Lower leg skin (tissue), 3 donors: ENCODE data around the gene TP53I13.

Experiments used
- POLR2A ChIP-seq, 2 donors: fragments of 450-650 bp; IDR thresholded peaks; one replicate each; pipeline ENCODE4 v1.6.1; 2016 to 2017; ENCODE audit warnings: antibody characterized with exemption in 2 of 2, mild to moderate bottlenecking in 1 of 2, moderate library complexity in 1 of 2
- TF ChIP-seq, protein P1 (sequence below), 3 donors: fragments of 450-650 bp; IDR thresholded peaks; one replicate each; pipeline ENCODE4 v1.5.1; 2016; ENCODE audit warnings: antibody characterized with exemption in 3 of 3, mild to moderate bottlenecking in 3 of 3, moderate library complexity in 2 of 3

DNA sequence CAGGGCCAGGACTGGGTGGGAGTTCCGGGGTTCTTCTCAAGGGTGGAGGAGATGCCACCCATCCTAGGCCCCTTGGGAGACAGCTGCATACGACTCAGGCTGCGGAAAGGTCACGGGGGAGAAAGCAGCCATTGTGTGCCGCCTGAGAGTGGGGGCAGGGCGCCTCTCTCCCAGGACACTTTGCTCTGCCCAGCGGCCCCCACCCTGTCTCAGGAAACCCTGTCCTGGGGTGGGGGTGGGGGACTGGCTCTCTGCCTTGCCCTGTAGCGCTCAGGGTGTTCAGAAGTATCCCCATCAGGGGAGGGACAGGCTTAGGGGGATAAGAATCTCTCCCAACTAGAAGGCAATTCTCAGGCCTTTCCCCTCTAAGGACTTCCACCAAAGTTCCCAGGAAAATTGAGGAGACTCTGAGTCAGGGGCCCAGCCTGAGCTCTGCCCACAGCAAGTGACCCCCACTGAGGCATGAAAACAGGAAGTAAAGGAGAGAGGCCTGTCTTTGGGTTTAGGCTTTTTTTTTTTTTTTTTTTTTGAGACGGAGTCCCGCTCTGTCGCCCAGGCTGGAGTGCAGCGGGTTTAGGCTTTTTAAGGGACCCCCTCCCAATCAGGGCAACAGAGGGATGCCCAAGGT, 16.1 kb downstream of the TP53I13 start:
- TF ChIP-seq, protein P1, sequence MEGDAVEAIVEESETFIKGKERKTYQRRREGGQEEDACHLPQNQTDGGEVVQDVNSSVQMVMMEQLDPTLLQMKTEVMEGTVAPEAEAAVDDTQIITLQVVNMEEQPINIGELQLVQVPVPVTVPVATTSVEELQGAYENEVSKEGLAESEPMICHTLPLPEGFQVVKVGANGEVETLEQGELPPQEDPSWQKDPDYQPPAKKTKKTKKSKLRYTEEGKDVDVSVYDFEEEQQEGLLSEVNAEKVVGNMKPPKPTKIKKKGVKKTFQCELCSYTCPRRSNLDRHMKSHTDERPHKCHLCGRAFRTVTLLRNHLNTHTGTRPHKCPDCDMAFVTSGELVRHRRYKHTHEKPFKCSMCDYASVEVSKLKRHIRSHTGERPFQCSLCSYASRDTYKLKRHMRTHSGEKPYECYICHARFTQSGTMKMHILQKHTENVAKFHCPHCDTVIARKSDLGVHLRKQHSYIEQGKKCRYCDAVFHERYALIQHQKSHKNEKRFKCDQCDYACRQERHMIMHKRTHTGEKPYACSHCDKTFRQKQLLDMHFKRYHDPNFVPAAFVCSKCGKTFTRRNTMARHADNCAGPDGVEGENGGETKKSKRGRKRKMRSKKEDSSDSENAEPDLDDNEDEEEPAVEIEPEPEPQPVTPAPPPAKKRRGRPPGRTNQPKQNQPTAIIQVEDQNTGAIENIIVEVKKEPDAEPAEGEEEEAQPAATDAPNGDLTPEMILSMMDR (IDR thresholded peaks at IDR 0.05), result no peak
- TF ChIP-seq POLR2A (IDR thresholded peaks at IDR 0.05), result no peak
